Measurements from ENCODE around the gene SPAG8. TPM values are rescaled to one million over a fixed set of nuclear protein-coding genes. Genes with fewer than 3 reads are reported as not detected.

The SPAG8 gene
- polyA plus RNA-seq, 1 donor (not counting 4 experiments of a cell fraction or from before 2014, with no cell fraction given) = 0.08 TPM

GRCh38 chr9:35859990-35860339 is 47.9 kb upstream of the SPAG8 start:
- Histone ChIP-seq H3K27ac (ENCODE audit: control insufficient read depth, insufficient read depth, low read length) (no peak overlapping the region), H3K36me3 (ENCODE audit: control insufficient read depth in 2 of 2, extremely low read depth in 1 of 2, insufficient read depth in 2 of 2, low read length in 2 of 2) (no peaks in the 10 kb centered on the region), H2AFZ (ENCODE audit: control insufficient read depth, low read length) (no peak overlapping the region), H3K27me3 (ENCODE audit: control insufficient read depth, extremely low read depth, insufficient read depth, low read length) (peaks cover 13% of the 10 kb centered on the region), H3K9me1 (ENCODE audit: control insufficient read depth, extremely low read depth, insufficient read depth, low read length) (no peaks in the 10 kb centered on the region), H4K20me1 (ENCODE audit: control insufficient read depth, extremely low read depth, insufficient read depth, low read length) (no peaks in the 10 kb centered on the region), H3K9ac (ENCODE audit: control insufficient read depth, extremely low read depth, insufficient read depth, low read length) (no peak overlapping the region), H3K4me3 (ENCODE audit: control insufficient read depth in 2 of 3, extremely low read depth in 1 of 3, insufficient read depth in 2 of 3, low read depth in 1 of 3, low read length in 3 of 3) (no peak overlapping the region), H3K9me3 (ENCODE audit: control insufficient read depth, low read depth, low read length) (no peaks in the 10 kb centered on the region), H3K4me2 (ENCODE audit: control insufficient read depth, extremely low read depth, insufficient read depth, low read depth, low read length) (no peak overlapping the region), H3K4me1 (ENCODE audit: control insufficient read depth, extremely low read depth, insufficient read depth, low read length) (no peaks in the 10 kb centered on the region), H3K79me2 (ENCODE audit: control insufficient read depth, insufficient read depth, low read length) (no peaks in the 10 kb centered on the region)
- TF ChIP-seq, protein P1, sequence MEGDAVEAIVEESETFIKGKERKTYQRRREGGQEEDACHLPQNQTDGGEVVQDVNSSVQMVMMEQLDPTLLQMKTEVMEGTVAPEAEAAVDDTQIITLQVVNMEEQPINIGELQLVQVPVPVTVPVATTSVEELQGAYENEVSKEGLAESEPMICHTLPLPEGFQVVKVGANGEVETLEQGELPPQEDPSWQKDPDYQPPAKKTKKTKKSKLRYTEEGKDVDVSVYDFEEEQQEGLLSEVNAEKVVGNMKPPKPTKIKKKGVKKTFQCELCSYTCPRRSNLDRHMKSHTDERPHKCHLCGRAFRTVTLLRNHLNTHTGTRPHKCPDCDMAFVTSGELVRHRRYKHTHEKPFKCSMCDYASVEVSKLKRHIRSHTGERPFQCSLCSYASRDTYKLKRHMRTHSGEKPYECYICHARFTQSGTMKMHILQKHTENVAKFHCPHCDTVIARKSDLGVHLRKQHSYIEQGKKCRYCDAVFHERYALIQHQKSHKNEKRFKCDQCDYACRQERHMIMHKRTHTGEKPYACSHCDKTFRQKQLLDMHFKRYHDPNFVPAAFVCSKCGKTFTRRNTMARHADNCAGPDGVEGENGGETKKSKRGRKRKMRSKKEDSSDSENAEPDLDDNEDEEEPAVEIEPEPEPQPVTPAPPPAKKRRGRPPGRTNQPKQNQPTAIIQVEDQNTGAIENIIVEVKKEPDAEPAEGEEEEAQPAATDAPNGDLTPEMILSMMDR (optimal IDR thresholded peaks at IDR 0.05 in 1 of 3, IDR thresholded peaks at IDR 0.05 in 1 of 3, conservative IDR thresholded peaks at IDR 0.05 in 1 of 3; ENCODE audit: extremely low read depth in 1 of 3, insufficient read depth in 2 of 3, low read length in 3 of 3) = no peak
- TF ChIP-seq EZH2 (IDR thresholded peaks at IDR 0.05; ENCODE audit: low read length) = no peak
- dilution Hi-C loops (cut with MboI; ENCODE audit: extremely low pct_ligation_motif_present, low sequenced_read_pairs) = no loop called here
- FAIRE-seq (no peak), DNase-seq (ENCODE audit: low read depth, low spot score) (no peak)

GRCh38 chr9:35859310-35859989 is 47.4 kb upstream of the SPAG8 start:
- no peaks in the 10 kb centered on the region for H3K36me3 ChIP-seq (ENCODE audit: control insufficient read depth in 2 of 2, extremely low read depth in 1 of 2, insufficient read depth in 2 of 2, low read length in 2 of 2)
- dilution Hi-C loops (cut with MboI; ENCODE audit: extremely low pct_ligation_motif_present, low sequenced_read_pairs) = no loop called here
- no peaks in the 10 kb centered on the region for H3K4me1 ChIP-seq (ENCODE audit: control insufficient read depth, extremely low read depth, insufficient read depth, low read length)
- no peak overlapping the region for H2AFZ ChIP-seq (ENCODE audit: control insufficient read depth, low read length)
- H3K27me3 ChIP-seq (ENCODE audit: control insufficient read depth, extremely low read depth, insufficient read depth, low read length) = peaks cover 13% of the 10 kb centered on the region
- no peak overlapping the region for H3K9ac ChIP-seq (ENCODE audit: control insufficient read depth, extremely low read depth, insufficient read depth, low read length)
- H3K79me2 ChIP-seq (ENCODE audit: control insufficient read depth, insufficient read depth, low read length) = no peaks in the 10 kb centered on the region
- no peaks in the 10 kb centered on the region for H3K9me3 ChIP-seq (ENCODE audit: control insufficient read depth, low read depth, low read length)
- FAIRE-seq (no peak), DNase-seq (ENCODE audit: low read depth, low spot score) (no peak)
- no peaks in the 10 kb centered on the region for H4K20me1 ChIP-seq (ENCODE audit: control insufficient read depth, extremely low read depth, insufficient read depth, low read length)
- H3K27ac ChIP-seq (ENCODE audit: control insufficient read depth, insufficient read depth, low read length) = no peak overlapping the region
- H3K4me3 ChIP-seq (ENCODE audit: control insufficient read depth in 2 of 3, extremely low read depth in 1 of 3, insufficient read depth in 2 of 3, low read depth in 1 of 3, low read length in 3 of 3) = no peak overlapping the region
- TF ChIP-seq, protein P1 (optimal IDR thresholded peaks at IDR 0.05 in 1 of 3, IDR thresholded peaks at IDR 0.05 in 1 of 3, conservative IDR thresholded peaks at IDR 0.05 in 1 of 3; ENCODE audit: extremely low read depth in 1 of 3, insufficient read depth in 2 of 3, low read length in 3 of 3) = peak in 1 of 3 experiments; percentile 23
- TF ChIP-seq EZH2 (IDR thresholded peaks at IDR 0.05; ENCODE audit: low read length) = no peak
- H3K4me2 ChIP-seq (ENCODE audit: control insufficient read depth, extremely low read depth, insufficient read depth, low read depth, low read length) = no peak overlapping the region
- no peaks in the 10 kb centered on the region for H3K9me1 ChIP-seq (ENCODE audit: control insufficient read depth, extremely low read depth, insufficient read depth, low read length)

Data from keratinocyte (primary cell).